Measurements from ENCODE around the gene IGSF8. TPM values are rescaled to one million over a fixed set of nuclear protein-coding genes. Genes with fewer than 3 reads are reported as not detected.

Gene IGSF8
- total RNA-seq, 1 experiment from 2014 or later: 56.2 TPM

GRCh38 chr1:160136121-160136925 is 37.9 kb upstream of the IGSF8 start:
- H3K36me3 Mint-ChIP-seq (ENCODE audit: insufficient read depth in 1 of 3, low read depth in 3 of 3): peaks cover 0 to 75% (median 69%) of the 10 kb centered on the region in 3 experiments; a peak in 6 of 7 replicates
- DNase-seq: no peak
- Histone ChIP-seq H2BK20ac (ENCODE audit: low read depth, low read length, poor library complexity, severe bottlenecking) (no peak overlapping the region), H2AFZ (ENCODE audit: low read length) (no peak overlapping the region), H2BK12ac (ENCODE audit: insufficient read length, low read depth, low read length) (no peak overlapping the region), H3K79me1 (ENCODE audit: insufficient read depth, low read depth, low read length, poor library complexity, severe bottlenecking) (no peaks in the 10 kb centered on the region), H2AK5ac (ENCODE audit: insufficient read length, low read length) (no peak overlapping the region), H3K4me1 (ENCODE audit: insufficient read depth, low read length) (0 out of 2 replicates have a peak, but pooled peaks cover 1% of the 10 kb centered on the region), H3K27me3 (ENCODE audit: insufficient read depth, low read length) (no peaks in the 10 kb centered on the region), H3T11ph (ENCODE audit: low read length) (no peak overlapping the region), H3K23me2 (ENCODE audit: insufficient read length, low read depth, low read length, poor library complexity, severe bottlenecking) (no peaks in the 10 kb centered on the region), H4K20me1 (ENCODE audit: control insufficient read depth, insufficient read depth, insufficient read length) (no peaks in the 10 kb centered on the region), H3K23ac (ENCODE audit: insufficient read length, low read depth, low read length) (no peak overlapping the region), H2BK15ac (ENCODE audit: low read depth, low read length) (no peak overlapping the region), H3K79me2 (ENCODE audit: insufficient read depth, low read length) (no peaks in the 10 kb centered on the region), H4K91ac (ENCODE audit: insufficient read length, low read depth, low read length) (no peak overlapping the region), H3K27ac (ENCODE audit: insufficient read length, low read depth, low read length) (no peak overlapping the region), H3K56ac (ENCODE audit: insufficient read length, low read depth, low read length) (no peak overlapping the region), H3K9ac (ENCODE audit: extremely low read depth, insufficient read length, low read length) (no peak overlapping the region), H4K8ac (replicated peaks; ENCODE audit: insufficient read length, low read depth, low read length) (no peak overlapping the region), H4K5ac (ENCODE audit: insufficient read length, low read depth, low read length) (no peak overlapping the region), H3K4ac (ENCODE audit: low read depth, low read length) (no peak overlapping the region), H2BK120ac (ENCODE audit: low read depth, low read length, poor library complexity, severe bottlenecking) (no peak overlapping the region), H3K9me3 (ENCODE audit: control insufficient read depth, low read depth, low read length) (no peaks in the 10 kb centered on the region), H3K14ac (ENCODE audit: insufficient read depth, low read length) (no peak overlapping the region), H2BK5ac (ENCODE audit: insufficient read length, low read length) (no peak overlapping the region), H3K4me2 (ENCODE audit: insufficient read depth, insufficient read length, low read length) (no peak overlapping the region), H3K18ac (ENCODE audit: insufficient read length, low read depth, low read length) (no peak overlapping the region)
- WGBS (ENCODE audit: extremely low coverage, insufficient read length, low lambda C conversion rate): no CpG with 5 or more reads among the region's 22 CpGs
- peak overlapping the region in 1 of 3 experiments; percentile 37; a peak in 1 of 7 replicates for H3K27ac Mint-ChIP-seq
- H3K4me1 Mint-ChIP-seq: peaks cover 0 to 6% of the 10 kb centered on the region in 2 experiments; a peak in 2 of 4 replicates
- peaks cover 2% of the 10 kb centered on the region for H3K27me3 Mint-ChIP-seq (ENCODE audit: low read depth)
- no peaks in the 10 kb centered on the region for H3K9me3 Mint-ChIP-seq
- no peak overlapping the region; a peak in 1 of 5 replicates for H3K4me3 Mint-ChIP-seq
- no peak for TF ChIP-seq CTCF (conservative IDR thresholded peaks at IDR 0.05)

Measured in H9 (cell line).